ENCODE measurements around the gene ABCC10. TPM values are rescaled to one million over a fixed set of nuclear protein-coding genes. Genes with fewer than 3 reads are reported as not detected.

The ABCC10 gene
- total RNA-seq, 1 experiment from 2014 or later: 31.8 TPM

DNA sequence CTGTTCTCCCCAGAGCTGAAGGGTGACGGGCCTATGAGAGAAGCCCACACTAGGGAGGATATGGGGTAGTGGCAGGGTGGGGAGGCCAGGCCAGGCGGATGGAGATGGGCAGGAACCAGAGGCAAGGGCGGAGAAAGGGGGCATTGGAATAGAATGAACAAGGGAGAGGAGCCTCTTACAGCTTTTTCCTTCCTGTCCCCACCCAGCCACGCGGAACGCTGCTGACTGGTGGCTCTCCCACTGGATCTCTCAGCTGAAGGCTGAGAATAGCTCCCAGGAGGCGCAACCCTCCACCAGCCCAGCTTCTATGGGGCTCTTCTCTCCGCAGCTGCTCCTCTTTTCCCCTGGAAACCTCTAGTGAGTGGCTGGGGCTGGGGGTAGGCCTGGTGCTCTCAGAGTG lies 17.2 kb downstream of the ABCC10 start:
- H4K8ac ChIP-seq (replicated peaks; ENCODE audit: insufficient read length, low read depth, low read length): no peak overlapping the region
- H2AK5ac ChIP-seq (ENCODE audit: insufficient read length, low read length): no peak overlapping the region
- H3K23me2 ChIP-seq (ENCODE audit: insufficient read length, low read depth, low read length, poor library complexity, severe bottlenecking): no peaks in the 10 kb centered on the region
- H3K4me3 Mint-ChIP-seq: no peak overlapping the region
- no peaks in the 10 kb centered on the region for H3K79me1 ChIP-seq (ENCODE audit: insufficient read depth, low read depth, low read length, poor library complexity, severe bottlenecking)
- TF ChIP-seq, protein P1, sequence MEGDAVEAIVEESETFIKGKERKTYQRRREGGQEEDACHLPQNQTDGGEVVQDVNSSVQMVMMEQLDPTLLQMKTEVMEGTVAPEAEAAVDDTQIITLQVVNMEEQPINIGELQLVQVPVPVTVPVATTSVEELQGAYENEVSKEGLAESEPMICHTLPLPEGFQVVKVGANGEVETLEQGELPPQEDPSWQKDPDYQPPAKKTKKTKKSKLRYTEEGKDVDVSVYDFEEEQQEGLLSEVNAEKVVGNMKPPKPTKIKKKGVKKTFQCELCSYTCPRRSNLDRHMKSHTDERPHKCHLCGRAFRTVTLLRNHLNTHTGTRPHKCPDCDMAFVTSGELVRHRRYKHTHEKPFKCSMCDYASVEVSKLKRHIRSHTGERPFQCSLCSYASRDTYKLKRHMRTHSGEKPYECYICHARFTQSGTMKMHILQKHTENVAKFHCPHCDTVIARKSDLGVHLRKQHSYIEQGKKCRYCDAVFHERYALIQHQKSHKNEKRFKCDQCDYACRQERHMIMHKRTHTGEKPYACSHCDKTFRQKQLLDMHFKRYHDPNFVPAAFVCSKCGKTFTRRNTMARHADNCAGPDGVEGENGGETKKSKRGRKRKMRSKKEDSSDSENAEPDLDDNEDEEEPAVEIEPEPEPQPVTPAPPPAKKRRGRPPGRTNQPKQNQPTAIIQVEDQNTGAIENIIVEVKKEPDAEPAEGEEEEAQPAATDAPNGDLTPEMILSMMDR (conservative IDR thresholded peaks at IDR 0.05): no peak
- no peak overlapping the region for H3K14ac ChIP-seq (ENCODE audit: insufficient read depth, low read length)
- no peak overlapping the region for H3K18ac ChIP-seq (ENCODE audit: insufficient read length, low read depth, low read length)
- H3K27me3 ChIP-seq (ENCODE audit: insufficient read depth, low read length): no peaks in the 10 kb centered on the region
- no peaks in the 10 kb centered on the region for H3K9me3 Mint-ChIP-seq
- no CpG with 5 or more reads among the region's 8 CpGs for WGBS (ENCODE audit: extremely low coverage, insufficient read length, low lambda C conversion rate)
- H4K20me1 ChIP-seq (ENCODE audit: control insufficient read depth, insufficient read depth, insufficient read length): no peaks in the 10 kb centered on the region
- H3K4ac ChIP-seq (ENCODE audit: low read depth, low read length): no peak overlapping the region
- H3K23ac ChIP-seq (ENCODE audit: insufficient read length, low read depth, low read length): no peak overlapping the region
- no peaks in the 10 kb centered on the region for H3K9me3 ChIP-seq (ENCODE audit: control insufficient read depth, low read depth, low read length)
- H2AFZ ChIP-seq (ENCODE audit: low read length): no peak overlapping the region
- H4K5ac ChIP-seq (ENCODE audit: insufficient read length, low read depth, low read length): no peak overlapping the region
- no peak overlapping the region for H3K56ac ChIP-seq (ENCODE audit: insufficient read length, low read depth, low read length)
- H3K4me1 ChIP-seq (ENCODE audit: insufficient read depth, low read length): no peaks in the 10 kb centered on the region
- H3K4me2 ChIP-seq (ENCODE audit: insufficient read depth, insufficient read length, low read length): no peak overlapping the region
- H2BK12ac ChIP-seq (ENCODE audit: insufficient read length, low read depth, low read length): no peak overlapping the region
- H3K4me1 Mint-ChIP-seq: no peaks in the 10 kb centered on the region
- H2BK5ac ChIP-seq (ENCODE audit: insufficient read length, low read length): no peak overlapping the region
- DNase-seq: no peak
- H3T11ph ChIP-seq (ENCODE audit: low read length): no peak overlapping the region
- no peak overlapping the region for H4K91ac ChIP-seq (ENCODE audit: insufficient read length, low read depth, low read length)
- no peaks in the 10 kb centered on the region for H3K79me2 ChIP-seq (ENCODE audit: insufficient read depth, low read length)
- no peak overlapping the region for H3K27ac Mint-ChIP-seq
- no peak overlapping the region for H2BK15ac ChIP-seq (ENCODE audit: low read depth, low read length)
- H2BK20ac ChIP-seq (ENCODE audit: low read depth, low read length, poor library complexity, severe bottlenecking): no peak overlapping the region
- peaks cover 0 to 53% (median 36%) of the 10 kb centered on the region in 3 experiments; a peak in 5 of 7 replicates for H3K36me3 Mint-ChIP-seq (ENCODE audit: insufficient read depth in 1 of 3, low read depth in 3 of 3)
- H3K27me3 Mint-ChIP-seq (ENCODE audit: low read depth): no peaks in the 10 kb centered on the region; the same call in 1 of the 2 replicates
- H3K9ac ChIP-seq (ENCODE audit: extremely low read depth, insufficient read length, low read length): no peak overlapping the region
- no peak overlapping the region for H2BK120ac ChIP-seq (ENCODE audit: low read depth, low read length, poor library complexity, severe bottlenecking)
- H3K27ac ChIP-seq (ENCODE audit: insufficient read length, low read depth, low read length): no peak overlapping the region
